Measurements from ENCODE around the gene TFB1M.
A peak's percentile ranks its signal among the peaks of the same experiment; 100 is the strongest.
"Not testable (repeated sequence)": the region's sequence is repeated elsewhere in the genome, so short reads cannot be mapped to it uniquely, and the experiment has no call there.

The TFB1M gene

DNA sequence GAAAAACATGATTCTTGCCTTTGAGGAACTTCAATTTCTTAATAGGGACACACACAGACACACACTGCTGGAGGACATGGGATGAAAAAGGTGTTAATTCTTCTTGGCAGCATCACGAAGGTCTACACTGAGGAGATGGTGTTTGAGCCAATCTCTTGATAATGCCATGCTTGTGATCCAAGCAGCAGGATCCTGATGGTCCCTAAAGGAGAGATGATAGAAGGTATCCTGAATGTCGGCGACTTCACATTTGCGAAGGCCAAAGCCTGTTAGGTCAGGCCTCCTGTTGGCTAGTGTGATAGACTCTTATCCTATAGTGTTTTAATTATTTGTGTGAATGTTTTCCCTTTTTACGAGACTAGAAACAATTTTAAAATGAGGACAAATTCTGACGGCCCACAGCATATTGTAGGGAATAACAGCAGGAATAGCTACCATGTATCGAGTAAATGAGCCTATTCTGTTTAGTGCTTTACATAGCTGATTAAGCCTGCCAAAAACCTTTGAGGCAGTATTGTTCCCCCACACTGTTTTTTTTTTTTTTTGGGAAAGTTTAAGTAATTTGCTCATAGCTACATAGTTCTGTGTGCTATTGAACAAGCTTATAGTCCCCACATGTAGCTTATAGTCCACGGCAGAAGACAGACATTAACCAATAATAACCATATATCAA is 15.3 kb upstream of the TFB1M start:
- no peak for DNase-seq

DNA sequence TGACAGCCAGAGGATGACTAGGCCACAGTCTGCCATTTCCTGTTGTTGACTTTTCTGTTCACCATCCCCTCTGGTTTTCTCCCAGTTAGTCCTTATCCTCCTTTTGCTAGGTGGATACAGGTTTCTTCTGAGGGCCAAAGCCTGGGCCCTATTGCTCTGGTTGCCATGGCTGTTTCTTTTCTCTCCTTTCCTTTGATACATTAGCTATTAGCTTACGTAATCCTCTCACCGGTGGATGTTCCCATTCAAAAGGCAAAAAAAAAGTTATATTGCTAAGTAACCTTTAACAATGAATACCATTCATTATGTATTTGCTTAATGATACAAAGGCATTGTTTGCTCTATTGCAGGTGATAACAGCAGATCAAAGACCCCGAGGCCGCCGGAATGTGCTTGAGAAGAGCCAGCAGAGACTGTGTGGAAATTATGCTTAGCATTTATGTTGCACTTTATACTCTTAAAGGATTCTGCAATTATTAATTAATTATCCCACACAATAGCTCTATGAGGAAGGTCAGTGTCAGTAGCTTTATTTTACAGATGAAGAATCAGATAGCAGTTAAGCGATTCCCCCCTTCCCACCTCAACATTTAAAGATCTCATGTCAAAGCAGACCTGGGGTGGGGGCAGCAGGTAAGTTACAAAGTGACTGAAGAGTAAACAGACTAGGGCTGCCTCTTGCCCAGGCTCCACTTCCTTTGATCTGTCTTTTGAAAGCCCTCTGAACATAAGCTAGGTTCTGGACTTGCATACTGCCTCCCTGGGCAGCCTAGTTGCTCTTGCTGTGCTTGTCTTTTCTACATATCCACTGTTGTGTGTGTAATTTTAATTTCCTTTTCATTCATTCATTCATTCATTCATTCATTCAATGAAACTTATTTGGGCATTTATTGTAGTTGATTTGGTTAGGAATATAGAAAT is 14.5 kb upstream of the TFB1M start:
- DNase-seq, result no peak

- no peak for DNase-seq
These were observed 13.8 kb upstream of the TFB1M start for GRCh38 chr6:155328074-155328538.

DNA sequence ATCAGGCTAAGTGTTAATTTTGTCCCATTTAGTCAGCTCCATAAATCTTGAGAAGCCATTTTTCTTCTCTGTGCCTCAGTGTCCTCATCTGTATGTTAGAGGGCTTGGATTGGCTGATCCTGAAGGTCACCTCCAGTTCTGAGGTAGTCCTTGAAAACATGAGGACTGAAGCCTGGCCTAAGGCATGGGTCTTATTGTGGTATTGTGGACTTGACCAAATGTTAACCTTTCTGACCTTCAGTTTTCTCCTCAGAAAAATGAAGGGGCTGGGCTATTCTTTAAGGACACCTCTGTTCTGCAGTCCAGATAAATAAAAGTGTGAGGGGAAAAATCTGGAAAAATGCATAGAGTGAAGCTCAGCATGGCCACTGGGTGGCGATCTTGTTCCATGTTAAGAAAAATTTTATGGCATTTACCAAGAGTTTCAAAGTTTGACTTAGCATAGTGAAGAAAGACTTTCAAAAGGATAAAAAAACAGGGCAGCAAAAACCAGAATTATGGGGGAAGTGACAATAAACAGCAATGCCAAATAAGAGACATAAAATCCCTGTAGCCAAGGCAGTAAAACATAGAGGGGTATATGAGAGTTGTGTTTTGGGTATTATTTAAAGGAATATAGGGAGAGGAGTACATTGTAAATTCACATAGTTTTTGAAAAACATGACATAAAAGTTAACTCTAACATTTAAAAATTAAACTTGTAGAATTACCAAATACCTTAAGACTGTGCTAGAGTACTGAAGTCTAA is 13.2 kb upstream of the TFB1M start:
- DNase-seq, result peak; percentile 63

GRCh38 chr6:155325700-155326516 is 11.6 kb upstream of the TFB1M start:
- no peak for DNase-seq

DNA sequence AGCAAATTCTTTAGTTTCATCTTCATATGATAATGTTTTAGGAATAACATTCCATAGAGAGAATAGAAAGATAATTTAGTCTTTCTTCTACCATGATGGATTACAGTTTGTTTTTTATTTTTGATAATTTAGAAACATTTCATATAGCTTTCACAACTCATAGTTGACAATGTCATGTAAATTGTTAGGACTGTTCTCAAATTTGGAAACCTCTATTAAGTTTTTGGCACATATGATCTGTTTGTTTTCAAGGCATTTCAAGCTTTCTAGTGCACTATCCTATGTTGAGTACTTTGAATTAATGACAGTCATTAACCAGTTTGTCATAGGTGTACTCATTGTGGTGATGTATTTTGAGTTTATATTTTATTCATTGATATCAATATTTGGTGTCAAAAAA is 10.7 kb upstream of the TFB1M start:
- no peak for DNase-seq

DNA sequence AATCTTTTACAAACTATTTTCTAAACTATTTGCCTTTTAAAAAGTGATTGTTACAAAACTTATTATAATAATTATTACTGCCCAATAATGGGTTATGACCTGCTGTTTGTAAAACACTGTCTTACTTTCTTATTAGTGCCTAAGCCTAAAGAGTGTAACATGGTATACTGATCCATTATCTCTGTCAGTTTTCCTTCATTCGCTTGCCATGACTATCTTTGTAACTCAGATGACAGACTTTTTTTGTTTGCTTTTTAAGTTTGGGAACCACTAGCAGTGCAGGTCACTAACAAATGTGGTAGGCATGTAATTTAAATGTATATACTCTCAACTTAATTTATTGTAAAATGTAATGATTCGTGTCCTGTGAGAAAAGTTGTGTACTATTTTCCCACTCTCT is 9.9 kb upstream of the TFB1M start:
- DNase-seq, result no peak

GRCh38 chr6:155319902-155320301 is 5.6 kb upstream of the TFB1M start:
- DNase-seq, result no peak

DNA sequence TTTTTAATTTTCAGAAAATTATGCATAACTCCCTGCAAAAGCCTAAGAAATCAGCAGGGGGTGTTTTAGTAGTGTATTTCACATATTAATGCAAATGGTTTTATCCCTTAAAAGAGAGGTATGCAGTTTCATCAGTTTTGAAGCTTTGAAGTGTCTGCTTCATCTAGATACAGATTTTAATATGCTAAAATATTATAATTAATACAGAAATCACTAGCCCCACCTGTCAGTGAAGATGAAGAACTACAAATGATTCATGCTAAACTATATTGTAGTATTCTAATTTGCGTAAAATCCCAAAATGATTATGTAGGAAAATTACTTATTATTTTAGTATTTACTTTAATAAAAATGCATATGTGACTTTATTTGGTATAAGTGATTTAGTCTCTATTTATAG is 2.9 kb upstream of the TFB1M start:
- no peak for DNase-seq

- DNase-seq, result no peak
These were observed 2.1 kb upstream of the TFB1M start for GRCh38 chr6:155316419-155316818.

DNA sequence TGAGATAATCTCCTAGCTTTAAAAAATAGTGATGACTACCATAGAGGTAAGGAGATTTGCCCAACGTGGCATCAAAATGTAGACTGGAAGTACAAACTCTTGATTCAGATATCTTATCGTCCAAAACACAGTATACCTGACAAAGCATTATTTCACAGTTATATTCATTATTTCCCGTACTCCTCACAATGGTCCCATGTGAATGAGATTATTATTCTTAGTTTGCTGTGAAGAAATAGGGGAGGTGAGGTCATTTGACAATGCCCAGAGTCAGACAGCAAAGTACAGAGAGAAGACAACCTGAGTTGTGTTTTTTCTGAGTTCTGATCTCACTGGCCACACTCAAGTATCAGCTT is 1.2 kb upstream of the TFB1M start:
- DNase-seq, result no peak

- DNase-seq, result peak; percentile 87
These were observed 660 bp upstream of the TFB1M start for GRCh38 chr6:155314773-155315515.

- DNase-seq, result peak; percentile 17
These were observed 637 bp downstream of the TFB1M start for GRCh38 chr6:155313602-155314091.

- DNase-seq, result not testable (repeated sequence)
These were observed 1.3 kb downstream of the TFB1M start for GRCh38 chr6:155312950-155313349.

DNA sequence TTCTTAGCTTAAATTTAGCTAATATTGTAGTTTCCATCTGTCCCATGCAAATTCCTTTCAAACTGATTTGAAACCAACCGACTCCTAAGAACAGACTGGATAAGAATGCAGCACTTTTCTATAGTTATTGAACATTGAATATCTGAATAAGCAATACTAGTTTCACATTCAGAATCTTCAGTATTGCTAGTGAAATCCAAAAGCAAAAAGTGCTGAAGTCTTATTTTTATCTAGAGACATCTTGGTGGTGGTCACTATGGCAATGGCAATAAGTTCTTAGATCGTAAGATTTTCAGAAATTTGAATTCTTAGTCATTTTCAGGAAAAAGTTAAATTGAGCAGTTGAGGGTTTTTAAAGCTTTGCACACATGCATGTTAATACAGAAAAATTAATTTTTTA is 2.7 kb downstream of the TFB1M start:
- DNase-seq, result no peak

GRCh38 chr6:155311086-155311485 is 3.2 kb downstream of the TFB1M start:
- DNase-seq, result no peak

DNA sequence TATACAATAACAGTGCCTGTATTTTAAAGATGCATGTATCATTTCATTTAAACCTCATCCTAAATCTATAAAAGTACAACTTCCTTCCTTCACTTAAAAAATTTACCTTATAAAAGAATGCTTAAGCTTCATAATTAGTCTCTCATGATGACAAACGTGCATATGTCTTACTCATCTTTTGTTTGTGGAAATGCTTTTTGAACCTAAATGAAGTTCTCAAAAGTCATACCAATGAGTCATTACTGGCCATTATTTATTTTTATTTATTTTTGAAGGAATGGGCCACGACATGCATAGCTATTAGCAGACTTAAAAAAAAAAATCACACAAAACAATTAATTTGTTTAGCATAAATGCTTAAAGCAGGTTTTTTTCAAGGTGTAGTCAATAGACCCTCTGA is 3.7 kb downstream of the TFB1M start:
- no peak for DNase-seq

GRCh38 chr6:155309150-155309549 is 5.1 kb downstream of the TFB1M start:
- DNase-seq, result no peak

GRCh38 chr6:155306958-155307357 is 7.3 kb downstream of the TFB1M start:
- DNase-seq, result no peak

GRCh38 chr6:155303361-155303870 is 10.9 kb downstream of the TFB1M start:
- no peak for DNase-seq

DNA sequence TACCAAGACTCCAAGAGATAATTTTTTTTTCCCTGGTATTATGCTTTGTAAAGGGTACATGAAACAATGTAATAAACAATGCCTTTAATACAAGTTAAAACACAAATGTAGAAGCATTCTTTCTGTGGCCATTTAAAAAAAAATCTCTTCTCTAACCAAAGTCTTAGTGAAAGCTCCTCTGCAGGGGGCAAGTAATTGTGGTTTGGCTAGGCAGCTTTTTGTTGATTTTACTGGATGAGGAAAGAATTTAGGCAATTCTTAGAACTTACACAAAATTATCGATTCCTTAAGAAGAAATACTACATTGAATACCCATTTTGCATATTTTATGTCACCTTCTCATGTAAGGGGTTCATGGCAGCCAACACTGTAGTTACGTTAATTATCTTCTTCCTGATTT is 12.4 kb downstream of the TFB1M start:
- no peak for DNase-seq

- no peak for DNase-seq
These were observed 16.6 kb downstream of the TFB1M start for GRCh38 chr6:155297669-155298068.

All from activated CD4-positive, alpha-beta T cell treated with anti-CD3 and anti-CD28 coated beads, Interleukin-10, Interleukin-2, amounts not matched to agents 100 ng/mL and 50 ng/mL, durations not matched to agents 16 hours and 8 hours (primary cell).